HG02588 (cell line): ENCODE data around the gene PRPSAP2.
"Not testable (repeated sequence)": the region's sequence is repeated elsewhere in the genome, so short reads cannot be mapped to it uniquely, and the experiment has no call there.

Experiments used
- ATAC-seq: cut with Tn5 transposase; IDR thresholded peaks from one replicate; pipeline ENCODE4 v1.9.1; 2021; ENCODE audit warnings: mild to moderate bottlenecking, moderate library complexity; ENCODE audit not compliant: unreplicated experiment

PRPSAP2 gene

DNA sequence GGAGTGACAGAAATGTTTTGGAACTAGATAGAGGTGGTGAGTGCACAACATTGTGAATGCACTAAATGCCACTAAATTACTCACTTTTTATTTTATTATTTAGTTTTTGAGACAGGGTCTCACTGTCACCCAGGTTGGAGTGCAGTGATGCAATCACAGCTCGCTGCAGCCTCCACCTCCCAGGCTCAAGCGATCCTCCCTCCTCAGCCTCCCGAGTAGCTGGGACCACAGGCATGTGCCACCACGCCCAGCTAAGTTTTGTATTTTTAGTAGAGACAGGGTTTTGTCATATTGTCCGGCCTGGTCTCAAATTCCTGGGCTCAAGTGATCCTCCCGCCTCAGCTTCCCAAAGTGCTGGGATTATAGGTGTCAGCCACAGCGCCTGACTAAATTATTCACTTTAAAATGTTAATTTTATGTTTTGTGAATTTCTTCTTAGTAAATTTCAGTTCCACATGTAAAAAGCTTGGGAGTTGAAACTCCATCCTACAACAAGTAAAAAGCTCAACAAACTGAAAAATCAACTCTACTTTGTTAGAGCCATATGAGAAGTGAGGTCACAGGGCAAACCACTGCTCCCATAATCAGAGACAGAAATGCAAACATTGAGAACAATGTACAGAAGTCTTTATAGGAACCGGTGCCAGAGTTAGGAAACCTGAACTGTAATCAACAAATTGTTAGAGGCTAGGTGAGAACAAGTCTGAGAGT, 80.2 kb downstream of the PRPSAP2 start:
- no peak for ATAC-seq

DNA sequence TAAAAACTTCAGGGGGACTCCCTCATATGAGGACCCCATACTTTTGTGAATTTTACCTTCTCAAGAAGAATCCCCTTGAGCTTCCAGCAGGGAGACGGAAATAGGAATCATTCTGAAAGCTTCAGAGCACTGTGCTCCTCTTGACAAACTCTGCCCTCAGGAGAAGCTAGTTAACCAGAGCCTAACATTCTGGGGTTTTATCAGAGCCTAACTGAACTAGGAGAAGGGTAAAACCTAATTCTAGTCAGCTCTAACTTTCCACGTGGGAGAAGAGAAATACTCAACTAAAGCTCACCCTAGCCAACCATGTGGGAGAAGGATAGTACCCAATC, 80.7 kb downstream of the PRPSAP2 start:
- ATAC-seq = no peak

- ATAC-seq = no peak
Observed at GRCh38 chr17:18944646-18945045, 86.7 kb downstream of the PRPSAP2 start.

GRCh38 chr17:18946536-18946935, 88.6 kb downstream of the PRPSAP2 start:
- no peak for ATAC-seq

- no peak for ATAC-seq
Observed at GRCh38 chr17:18947866-18948265, 89.9 kb downstream of the PRPSAP2 start.

DNA sequence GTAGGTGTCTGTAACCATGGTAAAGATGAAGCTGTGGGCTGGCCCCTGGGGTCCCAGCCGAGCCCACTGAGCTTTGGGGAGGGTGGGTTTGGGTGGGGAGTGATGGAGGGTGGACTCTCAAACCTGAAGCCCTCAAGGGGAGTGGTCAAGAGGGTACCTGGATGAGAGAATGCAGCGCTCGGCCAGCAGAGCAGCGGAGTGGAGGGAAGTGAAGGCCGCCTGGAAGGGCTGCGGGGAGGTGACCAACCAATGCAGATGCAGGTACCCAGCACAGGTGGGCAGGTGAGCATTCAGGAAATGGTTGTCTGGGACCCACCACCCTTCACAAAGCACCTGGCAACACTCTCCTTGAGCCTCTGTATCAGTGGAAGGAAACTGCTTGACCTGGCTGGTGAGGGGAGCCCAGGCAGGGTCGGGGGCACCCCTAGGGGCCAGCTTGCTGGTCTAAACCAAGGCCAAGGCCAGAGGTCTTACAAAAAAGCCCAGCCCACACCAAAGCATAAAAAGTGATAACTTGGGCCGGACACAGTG, 90.6 kb downstream of the PRPSAP2 start:
- no peak for ATAC-seq

DNA sequence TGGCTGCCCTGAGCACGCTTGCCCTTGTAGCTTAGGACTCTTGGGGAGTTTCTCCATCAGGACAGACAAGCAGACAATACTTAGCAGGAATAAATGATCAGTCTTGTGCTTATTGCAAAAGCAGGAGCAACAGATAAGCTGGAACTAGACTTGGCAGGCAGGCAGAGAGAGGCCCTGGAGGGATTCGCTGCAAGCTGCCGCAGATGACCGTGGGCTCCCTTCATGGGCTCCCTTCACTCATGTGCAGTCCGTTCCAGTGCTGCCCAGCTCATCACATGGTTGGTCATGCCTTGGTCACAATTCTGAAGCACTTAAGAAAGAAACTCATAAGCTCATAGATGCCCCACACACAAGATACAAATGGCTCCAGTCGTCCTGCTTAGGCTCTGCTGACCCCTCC, 91.6 kb downstream of the PRPSAP2 start:
- no peak for ATAC-seq

DNA sequence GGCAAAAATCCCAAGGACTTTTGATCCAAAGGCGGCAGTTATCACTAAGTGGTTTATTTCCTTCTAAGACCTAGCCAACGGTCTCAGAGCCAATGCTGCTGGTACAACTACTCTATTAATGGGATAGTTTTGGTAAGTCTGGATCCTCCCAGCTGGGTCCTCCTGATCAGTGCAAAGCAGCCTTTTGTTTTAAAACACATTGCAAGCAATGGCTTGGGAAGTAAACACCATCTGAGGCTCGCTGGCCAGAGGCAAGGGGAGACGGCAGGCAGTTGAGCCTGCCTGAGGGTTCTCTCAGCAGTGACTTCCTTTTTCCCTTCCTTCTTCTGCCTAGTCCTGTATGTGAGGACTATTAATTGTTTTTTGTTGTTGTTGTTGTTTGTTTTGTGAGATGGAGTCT, 92.4 kb downstream of the PRPSAP2 start:
- ATAC-seq = no peak

- no peak for ATAC-seq
Observed at GRCh38 chr17:18950944-18951905, 93.3 kb downstream of the PRPSAP2 start.

GRCh38 chr17:18951941-18952842, 94.3 kb downstream of the PRPSAP2 start, which contains the start of gene SLC5A10:
TSS of gene SLC5A10 (plus strand) at chr17:18952165. CDS start at chr17:18952206, 41 bp downstream.
- ATAC-seq = no peak

DNA sequence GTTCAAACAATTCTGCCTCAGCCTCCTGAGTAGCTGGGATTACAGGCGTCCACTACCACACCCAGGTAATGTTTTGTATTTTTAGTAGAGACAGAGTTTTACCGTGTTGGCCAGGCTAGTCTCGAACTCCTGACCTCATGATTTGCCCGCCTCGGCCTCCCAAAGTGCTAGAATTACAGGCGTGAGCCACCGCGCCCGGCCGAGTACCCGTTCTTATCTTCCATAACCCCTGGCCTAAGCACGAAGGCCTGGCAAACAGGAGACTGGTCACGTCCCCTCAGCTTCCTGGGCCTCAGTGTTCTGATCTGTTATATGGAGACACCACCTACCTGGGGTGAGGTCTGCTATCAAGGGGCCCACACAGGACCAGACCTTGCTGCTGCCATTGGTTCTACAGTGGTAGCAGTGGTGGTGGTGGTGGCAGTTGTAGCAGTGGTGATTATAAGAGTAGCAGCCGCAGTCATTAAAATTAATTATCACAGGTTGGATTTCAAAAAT, 95.3 kb downstream of the PRPSAP2 start:
- no peak for ATAC-seq

DNA sequence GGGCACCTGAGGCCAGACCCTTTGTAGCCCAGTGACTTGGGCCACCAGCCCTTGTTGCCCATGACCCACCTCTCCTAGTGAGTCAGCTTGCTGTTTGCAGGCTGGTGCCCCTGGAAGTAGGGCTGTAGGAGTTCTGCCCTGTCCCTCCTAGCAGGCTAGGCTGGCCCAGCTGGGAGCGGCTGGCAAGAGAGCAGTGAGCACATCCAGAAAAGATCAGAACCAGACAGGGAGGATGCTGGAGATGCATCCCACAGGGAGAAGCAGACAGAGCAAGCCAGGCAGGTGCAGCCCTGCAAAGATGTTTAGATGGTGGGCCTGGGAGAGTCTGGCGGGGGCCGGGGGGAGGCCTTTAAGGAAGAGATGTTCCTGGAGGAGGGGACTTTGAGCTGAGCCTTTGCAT, 96.4 kb downstream of the PRPSAP2 start:
- no peak for ATAC-seq

- no peak for ATAC-seq
Observed at GRCh38 chr17:18955009-18955408, 97.1 kb downstream of the PRPSAP2 start.

DNA sequence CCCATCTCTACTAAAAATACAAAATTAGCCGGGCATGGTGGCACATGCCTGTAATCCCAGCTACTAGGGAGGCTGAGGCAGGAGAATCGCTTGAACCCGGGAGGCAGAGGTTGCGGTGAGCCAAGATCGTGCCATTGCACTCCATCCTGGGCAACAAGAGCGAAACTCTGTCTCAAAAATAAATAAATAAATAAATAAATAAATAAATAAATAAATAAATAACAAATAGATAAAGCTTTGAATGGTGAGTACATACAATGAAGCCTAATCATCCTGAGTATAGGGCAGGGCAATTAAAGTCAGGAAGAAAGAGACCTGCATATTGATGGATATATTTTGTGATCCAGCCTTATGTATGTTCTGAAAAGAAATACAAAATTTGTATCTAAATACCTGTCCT, 98.1 kb downstream of the PRPSAP2 start:
- not testable (repeated sequence) for ATAC-seq

DNA sequence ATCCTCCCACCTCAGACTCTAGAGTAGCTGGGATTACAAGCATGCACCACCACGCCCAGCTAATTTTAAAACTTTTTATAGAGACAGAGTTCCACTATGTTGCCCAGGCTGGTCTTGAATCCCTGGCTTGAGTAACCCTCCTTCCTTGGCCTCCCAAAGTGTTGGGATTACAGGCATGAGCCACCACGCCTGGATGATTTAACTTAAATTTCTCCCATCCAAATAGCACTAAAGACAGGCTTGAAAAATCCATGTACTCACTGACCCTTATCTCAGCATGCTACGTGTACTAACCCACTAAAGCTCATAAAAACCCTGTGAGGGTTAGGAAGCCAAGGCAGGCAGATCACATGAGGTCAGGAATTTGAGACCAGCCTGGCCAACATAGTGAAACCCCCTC, 98.7 kb downstream of the PRPSAP2 start:
- no peak for ATAC-seq

DNA sequence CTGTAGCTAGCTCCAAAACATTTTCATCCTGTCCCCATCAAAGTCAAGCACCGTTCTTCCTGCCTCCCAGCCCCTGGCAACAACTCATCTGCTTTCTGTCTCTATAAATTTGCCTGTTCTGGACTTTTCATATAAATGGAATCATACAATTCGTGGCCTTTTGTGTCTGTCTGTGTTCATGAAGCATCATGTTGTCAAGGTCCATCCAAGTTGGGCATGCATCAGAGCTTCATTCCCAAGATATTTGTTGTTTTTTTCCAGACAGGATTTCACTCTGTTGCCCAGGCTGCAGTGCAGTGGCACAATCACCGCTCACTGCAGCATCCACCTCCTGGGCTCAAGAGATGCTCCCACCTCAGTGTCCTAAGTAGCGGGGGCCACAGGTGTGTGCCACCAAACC, 99.9 kb downstream of the PRPSAP2 start:
- no peak for ATAC-seq

GRCh38 chr17:18958611-18959010, 100.7 kb downstream of the PRPSAP2 start:
- no peak for ATAC-seq

GRCh38 chr17:18959071-18959844, 101.3 kb downstream of the PRPSAP2 start:
- no peak for ATAC-seq

- ATAC-seq = no peak
Observed at GRCh38 chr17:18959845-18960240, 101.9 kb downstream of the PRPSAP2 start.

GRCh38 chr17:18960241-18960665, 102.3 kb downstream of the PRPSAP2 start:
- ATAC-seq = no peak
